HG02973 (cell line): ENCODE data around the gene PLA2G6.

Experiments used
- ATAC-seq: cut with Tn5 transposase; IDR thresholded peaks from one replicate; pipeline ENCODE4 v1.9.1; 2021; ENCODE audit warnings: moderate library complexity; ENCODE audit not compliant: unreplicated experiment

The PLA2G6 gene

GRCh38 chr22:38112381-38112780, 69.2 kb downstream of the PLA2G6 start:
- ATAC-seq = no peak

- ATAC-seq = no peak
Observed at GRCh38 chr22:38111925-38112355, 69.7 kb downstream of the PLA2G6 start.

DNA sequence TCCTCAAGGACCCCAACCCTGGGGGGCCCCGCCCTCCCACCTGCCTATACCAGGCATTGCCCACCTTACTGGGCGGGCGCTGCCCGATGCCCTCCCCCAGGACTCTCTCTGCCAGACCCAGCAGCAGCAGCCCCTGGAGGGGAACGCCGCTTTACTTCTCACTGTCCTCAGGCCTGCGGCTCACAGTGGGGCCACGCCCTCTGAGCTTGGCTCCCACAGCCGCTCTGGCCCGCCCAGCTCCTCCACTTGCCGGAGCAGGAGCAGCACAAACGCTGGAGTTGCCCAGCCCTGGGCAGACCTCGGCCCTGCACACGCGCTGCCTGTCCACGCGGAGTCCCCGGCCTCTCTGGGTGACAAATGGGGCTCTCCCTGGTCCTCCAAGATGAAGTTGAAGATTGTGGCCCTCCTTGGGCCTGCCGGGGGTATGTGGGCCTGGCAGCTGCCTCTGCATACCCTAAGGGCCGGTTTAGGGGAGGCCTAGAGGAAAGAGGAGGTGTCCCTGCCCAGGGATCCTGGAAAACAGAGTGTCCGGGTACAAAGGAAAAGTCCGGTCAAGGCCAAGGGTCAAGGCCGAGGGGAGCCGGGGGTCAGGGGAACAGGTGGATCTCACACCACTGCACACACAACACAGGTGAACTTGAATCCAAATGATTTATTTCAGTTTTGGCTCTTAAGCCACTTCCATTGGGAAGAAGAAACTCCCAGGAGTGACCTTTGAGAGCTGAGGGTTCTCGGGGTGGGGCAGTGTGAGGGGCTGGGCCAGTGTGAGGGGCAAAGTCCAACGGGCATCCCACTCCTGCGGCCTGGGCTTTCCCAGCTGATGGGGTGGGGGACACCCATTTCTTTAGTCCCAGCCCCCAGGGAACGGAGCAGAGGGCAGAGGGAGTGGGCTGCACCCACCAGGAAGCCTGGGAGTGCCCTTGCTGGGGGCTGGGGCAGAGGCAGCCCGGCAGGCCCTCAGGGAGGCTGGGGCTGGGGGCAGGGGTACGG, 70.5 kb downstream of the PLA2G6 start:
- no peak for ATAC-seq

GRCh38 chr22:38110008-38110862, 71.4 kb downstream of the PLA2G6 start, which contains the start of gene BAIAP2L2:
Gene BAIAP2L2 (minus strand): TSS chr22:38110684. CDS start chr22:38110525, 159 bp downstream.
- ATAC-seq = no peak

GRCh38 chr22:38109371-38110001, 72.1 kb downstream of the PLA2G6 start:
- ATAC-seq = no peak

GRCh38 chr22:38108561-38109319, 72.9 kb downstream of the PLA2G6 start:
- no peak for ATAC-seq

GRCh38 chr22:38107692-38108515, 73.7 kb downstream of the PLA2G6 start:
- ATAC-seq = no peak

DNA sequence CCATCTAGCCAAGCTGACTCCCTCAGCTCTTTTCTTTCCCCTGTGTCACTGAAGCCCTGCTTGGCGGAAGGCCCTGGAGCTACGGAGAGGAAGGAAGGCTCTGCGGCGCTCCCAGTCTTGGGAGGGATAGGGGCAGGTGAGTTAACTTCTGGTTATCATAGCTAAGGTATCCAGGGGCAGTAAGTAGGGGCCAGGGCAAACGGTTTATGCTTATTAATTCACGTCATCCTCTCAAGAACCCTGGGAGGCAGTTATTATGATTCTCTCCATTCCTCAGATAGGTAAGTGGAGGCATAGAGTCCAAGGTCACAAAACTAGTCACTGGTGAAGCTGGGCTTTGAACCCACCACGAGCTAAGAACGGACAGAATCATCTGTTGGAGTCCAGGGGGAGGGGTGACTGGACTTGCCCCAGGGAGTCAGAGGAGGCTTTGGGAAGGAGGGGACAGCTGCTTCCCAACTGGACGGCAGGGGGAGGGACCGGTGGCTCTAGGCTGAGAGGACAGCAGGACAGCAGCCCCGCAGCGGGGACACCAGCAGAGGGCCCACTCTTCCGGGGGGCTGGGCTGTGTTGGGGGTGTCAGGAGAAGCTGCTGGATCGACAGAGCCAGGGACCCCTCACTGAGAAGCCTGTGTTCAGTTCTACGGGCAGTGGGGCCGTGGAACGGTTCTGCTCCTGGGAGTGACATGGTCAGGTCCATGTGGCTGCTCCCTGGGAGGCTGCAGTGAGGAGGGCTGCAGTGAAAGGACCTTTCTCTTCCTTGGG, 74.6 kb downstream of the PLA2G6 start:
- ATAC-seq = no peak

DNA sequence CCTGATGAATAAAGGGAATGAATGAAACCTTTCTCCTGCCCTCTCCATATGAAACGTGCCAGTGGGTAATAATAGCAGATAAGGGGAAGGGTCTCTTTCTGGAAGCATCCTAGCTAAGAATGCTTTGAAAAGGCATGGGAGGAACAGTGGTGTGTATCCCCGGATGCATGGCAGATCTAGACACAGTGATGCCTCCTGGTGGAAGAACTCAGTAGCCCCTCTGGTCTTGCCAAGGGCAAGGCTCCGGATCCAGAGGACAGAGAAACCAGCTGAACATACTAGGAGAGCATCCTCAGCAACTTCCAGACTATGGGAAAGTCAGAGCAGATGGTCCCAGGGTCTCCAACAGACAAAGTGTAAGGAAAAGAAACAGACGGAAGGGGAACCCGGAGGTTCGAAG, 77.5 kb downstream of the PLA2G6 start:
- ATAC-seq = no peak

DNA sequence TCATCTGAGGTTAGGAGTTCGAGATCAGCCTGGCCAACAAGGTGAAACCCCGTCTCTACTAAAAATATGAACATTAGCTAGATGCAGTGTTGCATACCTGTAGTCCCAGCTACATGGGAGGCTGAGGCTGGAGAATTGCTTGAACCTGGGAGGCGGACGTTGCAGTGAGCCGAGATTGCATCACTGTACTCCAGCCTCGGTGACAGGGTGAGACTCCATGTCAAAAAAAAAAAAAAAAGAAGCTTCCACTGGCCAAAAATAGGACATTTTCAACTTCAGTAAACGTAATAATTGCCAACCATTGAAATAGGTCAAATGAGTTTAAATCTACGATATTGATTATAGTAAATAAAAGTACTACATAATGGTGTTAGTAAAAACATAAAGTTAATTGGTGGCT, 78.0 kb downstream of the PLA2G6 start:
- no peak for ATAC-seq

GRCh38 chr22:38098410-38099249, 83.0 kb downstream of the PLA2G6 start:
- no peak for ATAC-seq

DNA sequence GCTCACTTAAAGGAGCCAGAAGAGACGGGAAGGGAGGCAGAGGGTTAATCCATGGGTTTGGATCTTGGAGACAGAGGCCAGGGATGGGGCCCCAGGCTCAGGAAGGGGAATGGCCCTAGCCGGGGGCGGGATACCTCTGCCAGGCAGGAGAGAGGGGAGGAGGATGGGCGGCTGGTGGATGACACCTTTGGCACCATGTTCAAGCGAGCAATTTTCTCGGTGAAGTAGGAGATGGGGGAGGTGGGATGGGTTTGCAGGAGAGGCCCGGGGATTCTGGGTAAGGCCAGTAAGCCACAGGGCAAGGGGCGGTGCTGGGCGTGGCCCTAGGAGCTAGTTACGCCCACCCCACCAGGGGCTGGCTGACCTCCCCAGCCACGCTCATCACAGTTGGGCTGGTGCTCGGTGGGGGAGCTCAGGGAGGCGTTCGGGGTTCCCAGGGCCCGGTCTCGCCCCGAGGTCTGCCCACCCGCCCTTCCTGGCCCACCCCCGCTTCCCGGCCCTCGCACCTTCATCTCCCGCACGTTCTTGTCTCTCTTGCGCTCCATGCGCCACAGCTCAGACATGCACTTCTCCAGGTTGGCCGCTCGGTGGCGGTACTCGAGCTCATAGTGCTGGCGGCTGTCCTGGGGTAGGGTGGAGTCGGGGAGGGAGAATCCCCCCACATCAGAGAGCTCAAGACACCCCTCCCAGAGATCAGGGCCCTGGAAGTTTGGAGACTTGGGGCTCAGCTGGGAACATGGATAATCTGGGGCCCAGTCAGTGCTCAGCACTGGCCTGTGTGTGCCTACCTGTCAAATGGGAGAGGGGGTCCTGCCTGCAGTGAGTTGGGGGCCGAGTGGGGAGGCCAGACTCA, 83.8 kb downstream of the PLA2G6 start:
- no peak for ATAC-seq

DNA sequence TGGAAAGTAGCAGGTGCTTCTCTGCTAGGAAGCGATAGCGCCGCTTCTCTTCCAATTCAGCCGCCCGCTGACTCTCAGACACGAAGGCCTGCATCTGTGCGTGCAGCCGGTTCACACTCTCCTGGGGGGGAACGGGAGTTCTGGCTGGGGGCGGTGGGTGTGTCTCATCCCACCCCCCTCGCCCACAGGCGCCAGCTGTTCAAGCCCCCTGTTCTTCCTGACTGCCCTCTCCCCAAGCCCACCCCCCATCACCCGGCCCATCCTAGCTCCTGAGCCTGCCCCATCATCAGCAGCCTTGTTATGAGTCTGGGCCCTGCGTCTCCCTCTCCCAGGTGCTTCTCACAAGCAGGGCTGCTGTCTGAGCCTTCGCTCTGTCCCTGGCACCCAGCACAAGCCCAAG, 84.6 kb downstream of the PLA2G6 start:
- ATAC-seq = no peak

DNA sequence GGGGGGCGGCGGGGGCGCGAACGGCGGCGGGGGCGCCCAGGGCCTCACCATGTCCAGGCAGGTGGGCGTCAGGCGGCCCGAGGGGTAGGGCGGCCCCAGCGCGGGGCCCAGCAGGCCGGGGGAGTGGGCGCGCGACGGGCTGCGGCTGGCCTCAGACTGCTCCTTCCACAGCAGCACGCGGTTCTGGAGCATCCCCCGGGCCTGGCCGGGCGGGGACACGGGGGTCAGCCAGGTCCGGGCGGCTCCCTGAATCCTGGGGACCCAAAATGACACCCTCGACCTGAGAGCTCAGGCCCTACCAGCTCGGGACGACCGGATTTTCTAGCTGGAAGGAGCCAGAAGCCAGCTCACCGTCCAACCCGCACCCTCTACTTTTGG, 92.2 kb downstream of the PLA2G6 start:
- ATAC-seq = no peak

DNA sequence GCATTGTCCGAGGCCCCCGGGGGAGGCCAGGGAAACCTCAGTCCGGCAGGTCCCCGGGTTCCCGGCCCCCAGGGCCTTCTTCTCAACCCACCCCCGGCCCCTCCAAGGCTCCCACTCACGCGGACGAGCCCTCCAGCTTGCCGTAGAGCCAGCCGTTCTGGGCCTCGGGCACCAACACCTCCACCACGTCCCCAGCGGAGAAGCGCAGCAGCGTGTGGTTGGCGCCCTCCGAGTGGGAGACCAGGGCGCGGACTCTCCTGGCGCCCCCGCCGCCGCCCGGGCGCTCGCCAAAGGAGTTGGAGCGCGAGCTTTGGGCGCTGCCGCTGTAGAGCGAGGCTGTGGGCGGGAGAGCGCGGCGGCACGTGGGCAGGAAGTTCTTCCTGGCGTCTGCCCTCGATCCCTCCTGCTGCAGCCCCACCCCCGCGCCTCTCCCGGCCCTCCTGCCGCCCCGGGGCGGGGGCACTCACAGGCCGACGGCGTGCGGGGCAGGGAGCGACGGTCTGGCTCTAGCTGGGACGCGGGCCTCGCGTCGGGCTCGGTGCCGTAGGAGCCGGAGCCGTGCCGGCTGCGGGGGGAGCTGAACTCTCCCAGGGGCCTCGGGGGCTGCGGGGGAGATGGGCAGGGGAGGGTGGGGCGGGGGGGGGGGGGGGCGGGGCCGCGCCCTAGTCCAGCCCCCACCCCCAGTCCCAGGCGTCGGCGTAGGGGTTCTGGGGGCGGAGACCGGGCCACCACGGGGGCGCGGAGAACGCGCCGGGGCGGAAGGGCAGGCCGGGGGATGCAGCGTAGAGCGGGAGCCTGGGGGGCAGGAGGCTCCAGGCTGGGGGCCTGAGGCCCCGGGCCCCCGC, 92.8 kb downstream of the PLA2G6 start:
- no peak for ATAC-seq

GRCh38 chr22:38087855-38088254, 93.8 kb downstream of the PLA2G6 start:
- ATAC-seq = no peak
